ENCODE results near the gene DUSP7.

DNA sequence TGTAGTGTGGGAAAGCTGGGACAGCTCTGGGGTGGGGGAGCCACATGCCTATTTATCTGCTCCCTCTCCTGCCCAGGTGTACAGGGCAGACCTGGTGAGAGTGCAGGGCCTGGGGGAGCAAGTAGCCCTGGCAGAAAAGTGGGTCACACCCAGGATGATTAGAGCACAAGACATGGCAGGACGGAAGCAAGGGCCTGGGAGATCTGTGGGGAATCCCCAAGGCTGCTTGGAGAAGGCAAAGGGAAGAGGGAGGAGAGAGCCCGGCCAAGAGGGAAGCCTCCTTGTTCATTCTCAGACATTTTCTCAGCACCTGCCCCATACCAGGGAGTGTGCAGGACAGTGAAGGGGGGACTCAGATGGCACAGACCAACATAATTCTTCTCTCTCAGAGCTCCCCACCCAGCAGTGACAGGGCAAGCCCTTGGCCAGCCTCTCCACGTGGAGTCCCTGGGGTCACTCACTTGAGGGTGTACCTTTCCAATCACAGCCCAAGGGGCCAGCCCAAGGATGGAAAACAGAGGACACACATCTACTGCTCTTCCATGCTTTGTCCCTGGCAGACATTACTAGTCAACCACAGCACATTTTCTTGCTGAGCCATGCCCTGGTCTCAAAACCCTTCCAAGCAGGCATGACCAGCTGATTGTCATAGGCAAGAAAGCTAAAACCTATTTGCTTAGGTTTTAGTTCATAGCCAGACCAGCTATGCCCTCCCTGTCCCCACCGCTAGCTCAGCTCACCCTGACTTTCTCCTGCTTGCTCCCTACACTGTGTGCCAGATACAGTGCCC, 4.9 kb upstream of the DUSP7 start:
- TF ChIP-seq POLR2AphosphoS5 (IDR thresholded peaks at IDR 0.05) (no peak), POLR2A (IDR thresholded peaks at IDR 0.05) (no peak)

Measured in transverse colon (tissue), 3 donors.